Subcutaneous abdominal adipose tissue (tissue), 5 donors: ENCODE data around the gene TRNP1.

ENCODE experiments used
- H3K27ac ChIP-seq: one replicate; pipeline ENCODE4 v1.7.0; 2013; ENCODE audit warnings: low read depth, mild to moderate bottlenecking, inconsistent platforms, low read length, moderate library complexity
- H3K27me3 ChIP-seq, 5 donors: one replicate each; pipeline ENCODE4 v1.7.0; 2013; ENCODE audit warnings: low read length in 5 of 5, inconsistent platforms in 1 of 5; ENCODE audit not compliant: control insufficient read depth in 5 of 5, insufficient read depth in 4 of 5
- H3K36me3 ChIP-seq, 5 donors: one replicate each; pipeline ENCODE4 v1.7.0; 2013; ENCODE audit warnings: low read length in 5 of 5; ENCODE audit not compliant: control insufficient read depth in 5 of 5, insufficient read depth in 5 of 5
- H3K4me1 ChIP-seq, 5 donors: one replicate each; pipeline ENCODE4 v1.7.0; 2013; ENCODE audit warnings: low read length in 5 of 5, mild to moderate bottlenecking in 3 of 5, moderate library complexity in 1 of 5; ENCODE audit not compliant: control insufficient read depth in 5 of 5, insufficient read depth in 5 of 5
- H3K4me3 ChIP-seq, 5 donors: one replicate each; pipeline ENCODE4 v1.7.0; 2013; ENCODE audit warnings: low read length in 5 of 5, low read depth in 1 of 5
- H3K9ac ChIP-seq, 5 donors: one replicate each; pipeline ENCODE4 v1.7.0; 2013; ENCODE audit warnings: low read length in 5 of 5, mild to moderate bottlenecking in 4 of 5, moderate library complexity in 3 of 5
- H3K9me3 ChIP-seq, 5 donors: one replicate each; pipeline ENCODE4 v1.7.0; 2013; ENCODE audit warnings: low read length in 5 of 5; ENCODE audit not compliant: control insufficient read depth in 5 of 5
- donor health status: healthy.
- donor health status: healthy.
- donor health status: healthy.
- donor health status: healthy.
- donor health status: healthy.

The TRNP1 gene

GRCh38 chr1:26951821-26952497, 41.5 kb upstream of the TRNP1 start:
- Histone ChIP-seq H3K9ac (no peak overlapping the region), H3K27ac (no peak overlapping the region), H3K4me3 (no peak overlapping the region), H3K4me1 (peaks cover 0 to 5% (median 0%) of the 10 kb centered on the region in 5 donors), H3K9me3 (peaks cover 0 to 8% (median 5%) of the 10 kb centered on the region in 5 donors), H3K27me3 (peaks cover 0 to 4% (median under 1%) of the 10 kb centered on the region in 5 donors), H3K36me3 (peaks cover 0 to 4% (median under 1%) of the 10 kb centered on the region in 5 donors)

- no peaks in the 10 kb centered on the region for H3K36me3 ChIP-seq
- no peak overlapping the region for H3K4me3 ChIP-seq
- H3K9ac ChIP-seq, result no peak overlapping the region
- H3K9me3 ChIP-seq, result peaks cover 0 to 8% (median 5%) of the 10 kb centered on the region in 5 donors
- peaks cover 0 to 5% (median 0%) of the 10 kb centered on the region in 5 donors for H3K4me1 ChIP-seq
- H3K27me3 ChIP-seq, result peaks cover 0 to 12% (median 7%) of the 10 kb centered on the region in 5 donors
- H3K27ac ChIP-seq, result no peak overlapping the region
Measured at GRCh38 chr1:26953374-26953773, 40.1 kb upstream of the TRNP1 start.

- H3K9ac ChIP-seq, result no peak overlapping the region
- no peak overlapping the region for H3K27ac ChIP-seq
- no peak overlapping the region for H3K4me3 ChIP-seq
- H3K4me1 ChIP-seq, result peaks cover 0 to 12% (median 8%) of the 10 kb centered on the region in 5 donors
- peaks cover 0 to 8% (median 5%) of the 10 kb centered on the region in 5 donors for H3K9me3 ChIP-seq
- peaks cover 18 to 40% (median 32%) of the 10 kb centered on the region in 5 donors for H3K27me3 ChIP-seq
- no peaks in the 10 kb centered on the region for H3K36me3 ChIP-seq
Measured at GRCh38 chr1:26956321-26956720, 37.2 kb upstream of the TRNP1 start.

GRCh38 chr1:26957306-26957705, 36.2 kb upstream of the TRNP1 start:
- Histone ChIP-seq H3K4me3 (no peak overlapping the region), H3K9me3 (peaks cover 0 to 8% (median 5%) of the 10 kb centered on the region in 5 donors), H3K27ac (no peak overlapping the region), H3K4me1 (peaks cover 0 to 12% (median 8%) of the 10 kb centered on the region in 5 donors), H3K36me3 (no peaks in the 10 kb centered on the region), H3K9ac (no peak overlapping the region), H3K27me3 (peaks cover 18 to 47% (median 37%) of the 10 kb centered on the region in 5 donors)

- Histone ChIP-seq H3K4me3 (no peak overlapping the region), H3K9ac (no peak overlapping the region), H3K27me3 (peaks cover 18 to 51% (median 37%) of the 10 kb centered on the region in 5 donors), H3K36me3 (no peaks in the 10 kb centered on the region), H3K9me3 (peaks cover 0 to 8% (median 5%) of the 10 kb centered on the region in 5 donors), H3K27ac (no peak overlapping the region), H3K4me1 (peaks cover 0 to 12% (median 8%) of the 10 kb centered on the region in 5 donors)
Measured at GRCh38 chr1:26959270-26959669, 34.2 kb upstream of the TRNP1 start.

GRCh38 chr1:26959722-26960624, 33.5 kb upstream of the TRNP1 start, which contains the start of gene KDF1:
Gene KDF1, minus strand, starts transcription at chr1:26960468. Its CDS starts 8,088 bp downstream, at chr1:26952380.
- H3K27ac ChIP-seq, result no peak within 1 kb of the TSS
- H3K9me3 ChIP-seq, result peaks cover 0 to 8% (median 5%) of the 10 kb centered on the region in 5 donors
- H3K27me3 ChIP-seq, result peaks cover 18 to 51% (median 38%) of the 10 kb centered on the region in 5 donors
- peak within 1 kb of the TSS in 2 of 5 donors; percentile 28 to 52 for H3K4me3 ChIP-seq
- peaks cover 0 to 12% (median 8%) of the 10 kb centered on the region in 5 donors for H3K4me1 ChIP-seq
- no peak within 1 kb of the TSS for H3K9ac ChIP-seq
- H3K36me3 ChIP-seq, result no peaks in the 10 kb centered on the region

GRCh38 chr1:26960625-26960966, 32.9 kb upstream of the TRNP1 start:
- peaks cover 0 to 8% (median 5%) of the 10 kb centered on the region in 5 donors for H3K9me3 ChIP-seq
- H3K4me1 ChIP-seq, result peaks cover 0 to 12% (median 8%) of the 10 kb centered on the region in 5 donors
- no peak overlapping the region for H3K4me3 ChIP-seq
- peaks cover 17 to 48% (median 38%) of the 10 kb centered on the region in 5 donors for H3K27me3 ChIP-seq
- H3K9ac ChIP-seq, result no peak overlapping the region
- H3K27ac ChIP-seq, result no peak overlapping the region
- no peaks in the 10 kb centered on the region for H3K36me3 ChIP-seq

GRCh38 chr1:26961826-26962225, 31.7 kb upstream of the TRNP1 start:
- no peak overlapping the region for H3K27ac ChIP-seq
- H3K27me3 ChIP-seq, result peaks cover 17 to 54% (median 44%) of the 10 kb centered on the region in 5 donors

GRCh38 chr1:26965213-26965612, 28.3 kb upstream of the TRNP1 start:
- Histone ChIP-seq H3K4me1 (peaks cover 0 to 3% (median 2%) of the 10 kb centered on the region in 5 donors), H3K27ac (no peak overlapping the region), H3K27me3 (peaks cover 8 to 39% (median 30%) of the 10 kb centered on the region in 5 donors), H3K4me3 (no peak overlapping the region), H3K9me3 (no peaks in the 10 kb centered on the region), H3K9ac (no peak overlapping the region), H3K36me3 (no peaks in the 10 kb centered on the region)

More at GRCh38 chr1:26961826-26962225, 31.7 kb upstream of the TRNP1 start:
- Histone ChIP-seq H3K4me3 (no peak overlapping the region), H3K4me1 (peaks cover 0 to 12% (median 8%) of the 10 kb centered on the region in 5 donors), H3K36me3 (no peaks in the 10 kb centered on the region), H3K9ac (no peak overlapping the region), H3K9me3 (no peaks in the 10 kb centered on the region)
